Stimulated activated naive B cell treated with anti-CD40 and anti-IgM and Interleukin-4, amounts not matched to agents 10 μg/mL and 1 μg/mL and 100 μg/mL, for 72 hours (primary cell): ENCODE results near the gene HES5.
A peak's percentile ranks its signal among the peaks of the same experiment; 100 is the strongest.

Experiments
- ATAC-seq, 2 donors: fragments of 150-1000 bp; cut with Tn5 transposase; replicated peaks; 2 replicates each; pipeline ENCODE4 v1.10.0; 2021; ENCODE audit warnings: moderate library complexity in 1 of 2
- DNase-seq: peaks from one replicate; pipeline ENCODE4 v3.0.0; 2021
- H3K27ac Mint-ChIP-seq: one replicate; pipeline ENCODE4 v1.8.0; 2022; ENCODE audit warnings: mild to moderate bottlenecking, mixed read lengths
- H3K27me3 Mint-ChIP-seq, 2 donors: one replicate each; pipeline ENCODE4 v1.8.0; 2022; ENCODE audit warnings: mixed read lengths in 2 of 2
- H3K36me3 Mint-ChIP-seq, 2 donors: one replicate each; pipeline ENCODE4 v1.8.0; 2022; ENCODE audit warnings: mixed read lengths in 2 of 2, mild to moderate bottlenecking in 1 of 2
- H3K4me1 Mint-ChIP-seq, 2 donors: one replicate each; pipeline ENCODE4 v1.8.0; 2022; ENCODE audit warnings: mixed read lengths in 2 of 2, mild to moderate bottlenecking in 1 of 2
- H3K4me3 Mint-ChIP-seq, 2 donors: one replicate each; pipeline ENCODE4 v1.8.0; 2022; ENCODE audit warnings: mild to moderate bottlenecking in 2 of 2, mixed read lengths in 2 of 2, moderate library complexity in 1 of 2
- H3K9me3 Mint-ChIP-seq, 2 donors: one replicate each; pipeline ENCODE4 v1.8.0; 2022; ENCODE audit warnings: mixed read lengths in 2 of 2, mild to moderate bottlenecking in 1 of 2

Gene HES5

GRCh38 chr1:2525920-2526823 is 3.9 kb downstream of the HES5 start, which contains the start of gene PANK4:
PANK4 (minus strand) TSS chr1:2526596; CDS start chr1:2526587, 9 bp downstream.
- DNase-seq (peak; percentile 83), ATAC-seq (peak; percentile 90 to 93)
- H3K36me3 Mint-ChIP-seq, result peaks cover 5 to 6% of the 10 kb centered on the region in 2 donors
- H3K27ac Mint-ChIP-seq, result peak within 1 kb of the TSS; percentile 99
- peaks cover 6 to 7% of the 10 kb centered on the region in 2 donors for H3K27me3 Mint-ChIP-seq
- peak within 1 kb of the TSS; percentile 96 to 97 for H3K4me3 Mint-ChIP-seq
- H3K9me3 Mint-ChIP-seq, result no peaks in the 10 kb centered on the region
- H3K4me1 Mint-ChIP-seq, result peaks cover 38 to 59% of the 10 kb centered on the region in 2 donors

- DNase-seq (no peak), ATAC-seq (no peak)
- Mint-ChIP-seq H3K36me3 (peaks cover 9 to 13% of the 10 kb centered on the region in 2 donors), H3K4me3 (peak overlapping the region; percentile 96 to 97), H3K27ac (peak overlapping the region; percentile 86), H3K4me1 (peaks cover 33 to 54% of the 10 kb centered on the region in 2 donors), H3K9me3 (no peaks in the 10 kb centered on the region), H3K27me3 (peaks cover 0 to 1% of the 10 kb centered on the region in 2 donors)
Observed at GRCh38 chr1:2525572-2525919, 4.5 kb downstream of the HES5 start.

- H3K36me3 Mint-ChIP-seq, result peaks cover 11 to 17% of the 10 kb centered on the region in 2 donors
- H3K4me1 Mint-ChIP-seq, result peaks cover 33 to 51% of the 10 kb centered on the region in 2 donors
- H3K27ac Mint-ChIP-seq, result peak overlapping the region; percentile 42
- H3K4me3 Mint-ChIP-seq, result peak overlapping the region; percentile 96 to 97
- DNase-seq (no peak), ATAC-seq (no peak)
- no peaks in the 10 kb centered on the region for H3K9me3 Mint-ChIP-seq
- no peaks in the 10 kb centered on the region for H3K27me3 Mint-ChIP-seq
Observed at GRCh38 chr1:2523891-2524609, 6.0 kb downstream of the HES5 start.

GRCh38 chr1:2523191-2523890 is 6.7 kb downstream of the HES5 start:
- no peaks in the 10 kb centered on the region for H3K27me3 Mint-ChIP-seq
- H3K27ac Mint-ChIP-seq, result peak overlapping the region; percentile 37
- no peak overlapping the region for H3K4me3 Mint-ChIP-seq
- peaks cover 18 to 24% of the 10 kb centered on the region in 2 donors for H3K36me3 Mint-ChIP-seq
- H3K4me1 Mint-ChIP-seq, result peaks cover 31 to 44% of the 10 kb centered on the region in 2 donors
- DNase-seq (no peak), ATAC-seq (no peak)
- no peaks in the 10 kb centered on the region for H3K9me3 Mint-ChIP-seq

- ATAC-seq (no peak), DNase-seq (no peak)
- no peak overlapping the region for H3K4me3 Mint-ChIP-seq
- H3K36me3 Mint-ChIP-seq, result peaks cover 25 to 31% of the 10 kb centered on the region in 2 donors
- no peak overlapping the region for H3K27ac Mint-ChIP-seq
- no peaks in the 10 kb centered on the region for H3K9me3 Mint-ChIP-seq
- no peaks in the 10 kb centered on the region for H3K27me3 Mint-ChIP-seq
- peaks cover 25 to 38% of the 10 kb centered on the region in 2 donors for H3K4me1 Mint-ChIP-seq
Observed at GRCh38 chr1:2522230-2522629, 7.8 kb downstream of the HES5 start.

GRCh38 chr1:2520806-2521205 is 9.3 kb downstream of the HES5 start:
- DNase-seq, result no peak
- H3K4me3 Mint-ChIP-seq, result no peak overlapping the region
- ATAC-seq, result no peak
- H3K27ac Mint-ChIP-seq, result no peak overlapping the region
- H3K27me3 Mint-ChIP-seq, result no peaks in the 10 kb centered on the region
- no peaks in the 10 kb centered on the region for H3K9me3 Mint-ChIP-seq
- H3K36me3 Mint-ChIP-seq, result peaks cover 32 to 40% of the 10 kb centered on the region in 2 donors
- H3K4me1 Mint-ChIP-seq, result peaks cover 19 to 32% of the 10 kb centered on the region in 2 donors

- no peaks in the 10 kb centered on the region for H3K9me3 Mint-ChIP-seq
- no peaks in the 10 kb centered on the region for H3K27me3 Mint-ChIP-seq
- peaks cover 34 to 44% of the 10 kb centered on the region in 2 donors for H3K36me3 Mint-ChIP-seq
- H3K4me3 Mint-ChIP-seq, result no peak overlapping the region
- ATAC-seq (no peak), DNase-seq (no peak)
- peaks cover 18 to 29% of the 10 kb centered on the region in 2 donors for H3K4me1 Mint-ChIP-seq
- no peak overlapping the region for H3K27ac Mint-ChIP-seq
Observed at GRCh38 chr1:2520206-2520605, 9.9 kb downstream of the HES5 start.

- no peak overlapping the region for H3K4me3 Mint-ChIP-seq
- no peak for DNase-seq
- no peaks in the 10 kb centered on the region for H3K9me3 Mint-ChIP-seq
- H3K36me3 Mint-ChIP-seq, result peaks cover 33 to 40% of the 10 kb centered on the region in 2 donors
- no peak for ATAC-seq
- H3K27me3 Mint-ChIP-seq, result no peaks in the 10 kb centered on the region
- H3K4me1 Mint-ChIP-seq, result peaks cover 13 to 24% of the 10 kb centered on the region in 2 donors
- no peak overlapping the region for H3K27ac Mint-ChIP-seq
Observed at GRCh38 chr1:2519729-2520128, 10.3 kb downstream of the HES5 start.

GRCh38 chr1:2519029-2519685 is 10.9 kb downstream of the HES5 start:
- Mint-ChIP-seq H3K27ac (no peak overlapping the region), H3K36me3 (peaks cover 33 to 40% of the 10 kb centered on the region in 2 donors), H3K9me3 (no peaks in the 10 kb centered on the region), H3K4me3 (no peak overlapping the region), H3K27me3 (no peaks in the 10 kb centered on the region), H3K4me1 (peaks cover 8 to 18% of the 10 kb centered on the region in 2 donors)
- ATAC-seq (no peak), DNase-seq (no peak)

- Mint-ChIP-seq H3K27ac (no peak overlapping the region), H3K4me3 (no peak overlapping the region), H3K9me3 (no peaks in the 10 kb centered on the region), H3K4me1 (peaks cover 3 to 12% of the 10 kb centered on the region in 2 donors), H3K27me3 (no peaks in the 10 kb centered on the region), H3K36me3 (peaks cover 36 to 44% of the 10 kb centered on the region in 2 donors)
- DNase-seq (no peak), ATAC-seq (no peak)
Observed at GRCh38 chr1:2518528-2518927, 11.5 kb downstream of the HES5 start.

GRCh38 chr1:2517966-2518365 is 12.1 kb downstream of the HES5 start:
- DNase-seq, result no peak
- H3K27ac Mint-ChIP-seq, result no peak overlapping the region
- no peak for ATAC-seq
- no peak overlapping the region for H3K4me3 Mint-ChIP-seq
- H3K9me3 Mint-ChIP-seq, result no peaks in the 10 kb centered on the region
- H3K36me3 Mint-ChIP-seq, result peaks cover 38 to 48% of the 10 kb centered on the region in 2 donors
- H3K27me3 Mint-ChIP-seq, result no peaks in the 10 kb centered on the region
- peaks cover 3 to 6% of the 10 kb centered on the region in 2 donors for H3K4me1 Mint-ChIP-seq

GRCh38 chr1:2516946-2517345 is 13.1 kb downstream of the HES5 start:
- H3K27ac Mint-ChIP-seq, result no peak overlapping the region
- no peaks in the 10 kb centered on the region for H3K9me3 Mint-ChIP-seq
- ATAC-seq (no peak), DNase-seq (no peak)
- no peaks in the 10 kb centered on the region for H3K4me1 Mint-ChIP-seq
- peaks cover 45 to 50% of the 10 kb centered on the region in 2 donors for H3K36me3 Mint-ChIP-seq
- no peaks in the 10 kb centered on the region for H3K27me3 Mint-ChIP-seq
- H3K4me3 Mint-ChIP-seq, result no peak overlapping the region

- ATAC-seq (no peak), DNase-seq (no peak)
- H3K36me3 Mint-ChIP-seq, result peaks cover 46 to 55% of the 10 kb centered on the region in 2 donors
- no peak overlapping the region for H3K27ac Mint-ChIP-seq
- H3K27me3 Mint-ChIP-seq, result no peaks in the 10 kb centered on the region
- H3K9me3 Mint-ChIP-seq, result no peaks in the 10 kb centered on the region
- H3K4me1 Mint-ChIP-seq, result no peaks in the 10 kb centered on the region
- no peak overlapping the region for H3K4me3 Mint-ChIP-seq
Observed at GRCh38 chr1:2516124-2516523, 13.9 kb downstream of the HES5 start.

- ATAC-seq (no peak), DNase-seq (no peak)
- no peaks in the 10 kb centered on the region for H3K27me3 Mint-ChIP-seq
- no peaks in the 10 kb centered on the region for H3K9me3 Mint-ChIP-seq
- no peaks in the 10 kb centered on the region for H3K4me1 Mint-ChIP-seq
- no peak overlapping the region for H3K27ac Mint-ChIP-seq
- H3K36me3 Mint-ChIP-seq, result peaks cover 42 to 52% of the 10 kb centered on the region in 2 donors
- H3K4me3 Mint-ChIP-seq, result no peak overlapping the region
Observed at GRCh38 chr1:2515763-2516080, 14.3 kb downstream of the HES5 start.
